Breast epithelium (tissue), 4 donors: Measurements from ENCODE around the gene PEX10. TPM values are rescaled to one million over a fixed set of nuclear protein-coding genes. Genes with fewer than 3 reads are reported as not detected.

Source experiments
- DNase-seq, 2 donors: peaks; one replicate each; pipeline ENCODE4 v3.0.0-alpha.2; 2019; ENCODE audit warnings: low spot score in 2 of 2
- H3K27ac ChIP-seq, 2 donors: fragments of 200-600 bp; sonication (generic) in 1 of 2; one replicate each; pipeline ENCODE4 v1.5.1; 2016 to 2019; ENCODE audit warnings: mild to moderate bottlenecking in 1 of 2
- H3K27me3 ChIP-seq, 2 donors: fragments of 200-600 bp; sonication (generic) in 1 of 2; one replicate each; pipeline versions ENCODE4 v1.5.1 to v1.6.0; 2017 to 2019; ENCODE audit warnings: control low read depth in 1 of 2, mild to moderate bottlenecking in 1 of 2
- H3K36me3 ChIP-seq: fragments of 200-600 bp; one replicate; pipeline ENCODE4 v1.5.1; 2019
- H3K4me1 ChIP-seq, 2 donors: fragments of 200-600 bp; sonication (generic); one replicate each; pipeline ENCODE4 v1.5.1; 2016 to 2019; ENCODE audit warnings: control low read depth in 1 of 2
- H3K4me3 ChIP-seq, 3 donors: fragments of 200-600 bp; sonication (generic); 1 replicate in 2 of 3; 2 replicates in 1 of 3; pipeline ENCODE4 v1.5.1; 2016 to 2019; ENCODE audit warnings: mild to moderate bottlenecking in 3 of 3, moderate library complexity in 2 of 3
- H3K9me3 ChIP-seq, 2 donors: fragments of 200-600 bp; sonication (generic) in 1 of 2; one replicate each; pipeline ENCODE4 v1.5.1; 2016 to 2019; ENCODE audit warnings: control low read depth in 1 of 2
- CTCF ChIP-seq, 3 donors: fragments of 450-650 bp; IDR thresholded peaks; one replicate each; pipeline ENCODE4 v1.5.1; 2016 to 2017; ENCODE audit warnings: antibody characterized with exemption in 3 of 3, mild to moderate bottlenecking in 3 of 3, moderate library complexity in 3 of 3
- POLR2A ChIP-seq: fragments of 450-650 bp; IDR thresholded peaks from one replicate; pipeline ENCODE4 v1.6.1; 2016; ENCODE audit warnings: antibody characterized with exemption, mild to moderate bottlenecking, moderate library complexity
- POLR2AphosphoS5 ChIP-seq, 3 donors: sonication (generic); formaldehyde crosslinking; IDR thresholded peaks; one replicate each; pipeline ENCODE4 v1.6.1; 2017; ENCODE audit warnings: antibody characterized with exemption in 3 of 3
- intact Hi-C: fragments of 100-400 bp; cut with DNase I; formaldehyde crosslinking; loops from one replicate; pipeline ENCODE4 v1.15.1; 2023; ENCODE audit warnings: low total_unique reads
- total RNA-seq, 3 donors: library from RNA; depleted of rRNA; stranded (reverse); fragments of >200 nt; gene quantifications; one replicate each; pipeline ENCODE4 v1.1.0, GENCODE V29; 2016

PEX10 gene
- total RNA-seq, 3 donors from 2014 or later, result 23.3 to 37.4 (median 24.1) TPM

- H3K4me3 ChIP-seq, result no peak overlapping the region
- no peaks in the 10 kb centered on the region for H3K9me3 ChIP-seq
- H3K36me3 ChIP-seq, result no peaks in the 10 kb centered on the region
- intact Hi-C loops, result loop anchor here (5.0 kb wide), 1 partner anchor 183 kb away; no protein-coding TSS in a partner anchor
- no peak for DNase-seq
- H3K27me3 ChIP-seq, result no peaks in the 10 kb centered on the region
- peaks cover 7 to 9% of the 10 kb centered on the region in 2 donors for H3K4me1 ChIP-seq
- H3K27ac ChIP-seq, result no peak overlapping the region
- TF ChIP-seq CTCF (IDR thresholded peaks at IDR 0.05) (no peak), POLR2A (no peak), POLR2AphosphoS5 (IDR thresholded peaks at IDR 0.05) (no peak)
Measured at GRCh38 chr1:2379733-2380404, 32.5 kb downstream of the PEX10 start.

GRCh38 chr1:2378956-2379732 is 33.2 kb downstream of the PEX10 start:
- H3K9me3 ChIP-seq, result no peaks in the 10 kb centered on the region
- no peaks in the 10 kb centered on the region for H3K27me3 ChIP-seq
- H3K27ac ChIP-seq, result no peak overlapping the region
- DNase-seq, result no peak
- no peak overlapping the region for H3K4me3 ChIP-seq
- H3K4me1 ChIP-seq, result peaks cover 7 to 9% of the 10 kb centered on the region in 2 donors
- H3K36me3 ChIP-seq, result no peaks in the 10 kb centered on the region
- TF ChIP-seq POLR2AphosphoS5 (IDR thresholded peaks at IDR 0.05), result no peak
- TF ChIP-seq POLR2A, result no peak
- TF ChIP-seq CTCF (IDR thresholded peaks at IDR 0.05), result no peak
- intact Hi-C loops, result no loop called here

- no peaks in the 10 kb centered on the region for H3K27me3 ChIP-seq
- H3K27ac ChIP-seq, result no peak overlapping the region
- H3K9me3 ChIP-seq, result no peaks in the 10 kb centered on the region
- H3K4me3 ChIP-seq, result no peak overlapping the region
- no peaks in the 10 kb centered on the region for H3K36me3 ChIP-seq
- DNase-seq, result no peak
- intact Hi-C loops, result no loop called here
- TF ChIP-seq POLR2A (no peak), POLR2AphosphoS5 (IDR thresholded peaks at IDR 0.05) (no peak), CTCF (IDR thresholded peaks at IDR 0.05) (no peak)
- H3K4me1 ChIP-seq, result peaks cover 7 to 9% of the 10 kb centered on the region in 2 donors
Measured at GRCh38 chr1:2378441-2378851, 33.9 kb downstream of the PEX10 start.

GRCh38 chr1:2377751-2378440 is 34.5 kb downstream of the PEX10 start:
- no peak for DNase-seq
- Histone ChIP-seq H3K9me3 (no peaks in the 10 kb centered on the region), H3K27ac (no peak overlapping the region), H3K4me1 (peaks cover 7 to 9% of the 10 kb centered on the region in 2 donors), H3K27me3 (no peaks in the 10 kb centered on the region), H3K4me3 (no peak overlapping the region), H3K36me3 (no peaks in the 10 kb centered on the region)
- TF ChIP-seq CTCF (IDR thresholded peaks at IDR 0.05) (no peak), POLR2AphosphoS5 (IDR thresholded peaks at IDR 0.05) (no peak), POLR2A (no peak)
- intact Hi-C loops, result no loop called here
